ENCODE data around the gene TTLL11. TPM values are rescaled to one million over a fixed set of nuclear protein-coding genes. Genes with fewer than 3 reads are reported as not detected.
A peak's percentile ranks its signal among the peaks of the same experiment; 100 is the strongest.

Gene TTLL11
- total RNA-seq, 1 experiment from 2014 or later: 1.5 TPM

DNA sequence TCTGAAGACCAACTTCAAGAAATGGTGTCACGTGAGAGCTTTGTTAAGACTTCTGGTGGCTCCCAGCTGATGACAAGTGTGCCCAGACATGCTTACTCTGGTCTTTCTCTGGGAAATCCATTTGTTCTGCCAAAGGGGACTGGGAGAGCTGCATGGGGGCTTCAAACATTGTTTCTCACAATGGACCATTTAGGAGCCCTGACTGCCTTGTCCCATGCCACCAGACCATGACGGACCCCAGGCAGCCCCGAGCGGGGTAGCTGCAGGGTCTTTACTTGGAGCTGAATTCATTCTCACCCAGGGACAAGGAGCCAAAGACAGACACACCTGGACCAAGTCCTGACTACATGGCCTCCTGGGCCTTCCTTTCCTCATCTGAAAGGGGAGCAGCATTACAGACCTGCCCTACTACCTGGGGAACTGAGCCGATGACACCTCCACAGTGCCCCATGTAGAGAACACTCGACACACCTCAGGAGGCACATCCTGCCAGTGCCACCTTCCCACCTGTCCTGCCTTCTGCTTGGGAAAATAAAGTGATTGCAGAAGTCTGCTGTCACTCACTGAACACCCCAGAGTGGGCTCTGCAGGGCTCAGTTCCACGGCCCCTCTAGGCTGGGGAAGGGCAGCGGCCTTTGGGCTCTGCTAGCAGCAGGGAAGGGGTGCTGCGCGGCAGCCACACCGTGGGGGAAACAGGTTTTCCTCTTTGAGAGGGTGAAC, 272.7 kb downstream of the TTLL11 start:
- Histone ChIP-seq H2AFZ (ENCODE audit: low read length) (no peak overlapping the region), H3K9ac (ENCODE audit: extremely low read depth, insufficient read length, low read length) (no peak overlapping the region), H3K56ac (ENCODE audit: insufficient read length, low read depth, low read length) (no peak overlapping the region), H3K4me2 (ENCODE audit: insufficient read depth, insufficient read length, low read length) (no peak overlapping the region), H3K18ac (ENCODE audit: insufficient read length, low read depth, low read length) (no peak overlapping the region), H2BK20ac (ENCODE audit: low read depth, low read length, poor library complexity, severe bottlenecking) (no peak overlapping the region), H3K23me2 (ENCODE audit: insufficient read length, low read depth, low read length, poor library complexity, severe bottlenecking) (no peaks in the 10 kb centered on the region), H4K91ac (ENCODE audit: insufficient read length, low read depth, low read length) (no peak overlapping the region), H4K8ac (replicated peaks; ENCODE audit: insufficient read length, low read depth, low read length) (no peak overlapping the region), H3K79me2 (ENCODE audit: insufficient read depth, low read length) (no peaks in the 10 kb centered on the region), H3K27me3 (ENCODE audit: insufficient read depth, low read length) (no peaks in the 10 kb centered on the region), H2AK5ac (ENCODE audit: insufficient read length, low read length) (no peak overlapping the region), H2BK5ac (ENCODE audit: insufficient read length, low read length) (no peak overlapping the region), H3K4me1 (ENCODE audit: insufficient read depth, low read length) (peaks cover 7% of the 10 kb centered on the region; the same call in 1 of the 2 replicates), H3T11ph (ENCODE audit: low read length) (no peak overlapping the region), H3K9me3 (ENCODE audit: control insufficient read depth, low read depth, low read length) (no peaks in the 10 kb centered on the region), H4K20me1 (ENCODE audit: control insufficient read depth, insufficient read depth, insufficient read length) (no peaks in the 10 kb centered on the region), H3K27ac (ENCODE audit: insufficient read length, low read depth, low read length) (no peak overlapping the region), H3K79me1 (ENCODE audit: insufficient read depth, low read depth, low read length, poor library complexity, severe bottlenecking) (no peaks in the 10 kb centered on the region), H3K4ac (ENCODE audit: low read depth, low read length) (no peak overlapping the region), H4K5ac (ENCODE audit: insufficient read length, low read depth, low read length) (no peak overlapping the region), H2BK12ac (ENCODE audit: insufficient read length, low read depth, low read length) (no peak overlapping the region), H3K23ac (ENCODE audit: insufficient read length, low read depth, low read length) (no peak overlapping the region), H2BK120ac (ENCODE audit: low read depth, low read length, poor library complexity, severe bottlenecking) (no peak overlapping the region), H2BK15ac (ENCODE audit: low read depth, low read length) (no peak overlapping the region), H3K14ac (ENCODE audit: insufficient read depth, low read length) (no peak overlapping the region; the same call in 1 of the 2 replicates)
- TF ChIP-seq, protein P1, sequence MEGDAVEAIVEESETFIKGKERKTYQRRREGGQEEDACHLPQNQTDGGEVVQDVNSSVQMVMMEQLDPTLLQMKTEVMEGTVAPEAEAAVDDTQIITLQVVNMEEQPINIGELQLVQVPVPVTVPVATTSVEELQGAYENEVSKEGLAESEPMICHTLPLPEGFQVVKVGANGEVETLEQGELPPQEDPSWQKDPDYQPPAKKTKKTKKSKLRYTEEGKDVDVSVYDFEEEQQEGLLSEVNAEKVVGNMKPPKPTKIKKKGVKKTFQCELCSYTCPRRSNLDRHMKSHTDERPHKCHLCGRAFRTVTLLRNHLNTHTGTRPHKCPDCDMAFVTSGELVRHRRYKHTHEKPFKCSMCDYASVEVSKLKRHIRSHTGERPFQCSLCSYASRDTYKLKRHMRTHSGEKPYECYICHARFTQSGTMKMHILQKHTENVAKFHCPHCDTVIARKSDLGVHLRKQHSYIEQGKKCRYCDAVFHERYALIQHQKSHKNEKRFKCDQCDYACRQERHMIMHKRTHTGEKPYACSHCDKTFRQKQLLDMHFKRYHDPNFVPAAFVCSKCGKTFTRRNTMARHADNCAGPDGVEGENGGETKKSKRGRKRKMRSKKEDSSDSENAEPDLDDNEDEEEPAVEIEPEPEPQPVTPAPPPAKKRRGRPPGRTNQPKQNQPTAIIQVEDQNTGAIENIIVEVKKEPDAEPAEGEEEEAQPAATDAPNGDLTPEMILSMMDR (conservative IDR thresholded peaks at IDR 0.05): no peak
- DNase-seq: no peak
- Mint-ChIP-seq H3K36me3 (ENCODE audit: insufficient read depth in 1 of 3, low read depth in 3 of 3) (no peaks in the 10 kb centered on the region), H3K27ac (peak overlapping the region in 1 of 3 experiments; percentile 15; a peak in 1 of 7 replicates), H3K9me3 (peaks cover 0 to 4% of the 10 kb centered on the region in 2 experiments; a peak in 2 of 5 replicates), H3K27me3 (ENCODE audit: low read depth) (peaks cover 10% of the 10 kb centered on the region), H3K4me1 (peaks cover 40 to 56% of the 10 kb centered on the region in 2 experiments), H3K4me3 (no peak overlapping the region)
- WGBS (ENCODE audit: extremely low coverage, insufficient read length, low lambda C conversion rate): no CpG with 5 or more reads among the region's 11 CpGs

Data from H9 (cell line).